GM12878 (cell line): Measurements from ENCODE around the gene MBNL1. TPM values are rescaled to one million over a fixed set of nuclear protein-coding genes. Genes with fewer than 3 reads are reported as not detected.

Source experiments
- ATAC-seq: fragments of 200-7000 bp; cut with Tn5 transposase; 3 replicates; pipeline ENCODE4 v1.9.1; 2020; ENCODE audit warnings: mild to moderate bottlenecking, moderate library complexity
- BruUV-seq: library from RNA; stranded (reverse); fragments of 400-500 nt; replicated peaks from 2 replicates; lab custom pipeline; 2021; lab: Mats Ljungman, UMichigan
- CTCF ChIA-PET: fragments of 300-600 bp; sonication (Branson Sonifier 250); formaldehyde crosslinking; extraction: SDS; loops from one replicate; lab custom pipeline; 2021; ENCODE audit warnings: inconsistent platforms; lab: Yijun Ruan, JAX
- POLR2A ChIA-PET: fragments of 350-600 bp; formaldehyde crosslinking; extraction: SDS; loops from one replicate; lab custom pipeline; 2021; ENCODE audit warnings: inconsistent platforms; lab: Charles Lee
- RAD21 ChIA-PET: fragments of 300-600 bp; sonication (Branson Sonifier 250); formaldehyde crosslinking; loops from one replicate; lab custom pipeline; 2023; ENCODE audit warnings: antibody characterized with exemption; ENCODE audit not compliant: unreplicated experiment; lab: Charles Lee
- SMC1A ChIA-PET: fragments of 300-600 bp; sonication (Branson Sonifier 250); formaldehyde crosslinking; loops from one replicate; lab custom pipeline; 2023; ENCODE audit not compliant: unreplicated experiment, uncharacterized antibody; lab: Charles Lee
- DNase-seq: peaks from one replicate; pipeline ENCODE4 v3.0.0-alpha.2; 2011; ENCODE audit warnings: low read depth, low spot score
- FAIRE-seq: peaks from 3 replicates; lab custom pipeline; 2011; peaks lifted over from hg19 to GRCh38; lab: Jason Lieb, UNC
- H2AFZ ChIP-seq: 2 replicates; pipeline ENCODE4 v1.6.0; 2011; ENCODE audit warnings: low read depth, low read length, control low read depth; ENCODE audit not compliant: control insufficient read depth
- H3K27ac ChIP-seq: 2 replicates; pipeline ENCODE4 v1.5.1; 2011; ENCODE audit warnings: control low read depth; ENCODE audit not compliant: control insufficient read depth, insufficient read depth
- H3K27me3 ChIP-seq, 2 experiments: replicated peaks in 1 of 2; 2 replicates each; pipeline versions ENCODE4 v1.6.0 to v1.6.1; 2011; ENCODE audit warnings: low read length in 1 of 2; ENCODE audit not compliant: control insufficient read depth in 2 of 2, insufficient read depth in 2 of 2
- H3K36me3 ChIP-seq, 2 experiments: 2 replicates each; pipeline ENCODE4 v1.5.1; 2011; ENCODE audit warnings: low read length in 1 of 2; ENCODE audit not compliant: control insufficient read depth in 2 of 2, insufficient read depth in 2 of 2
- H3K4me1 ChIP-seq: 2 replicates; pipeline ENCODE4 v1.6.1; 2011; ENCODE audit warnings: mild to moderate bottlenecking, low read length, moderate library complexity, mixed read lengths; ENCODE audit not compliant: control insufficient read depth, insufficient read depth
- H3K4me2 ChIP-seq: 2 replicates; pipeline ENCODE4 v1.6.0; 2011; ENCODE audit warnings: control low read depth; ENCODE audit not compliant: control insufficient read depth, insufficient read depth
- H3K4me3 ChIP-seq: fragments of 200-600 bp; sonication (generic); 2 replicates; pipeline ENCODE4 v1.5.1; 2016
- H3K79me2 ChIP-seq: 2 replicates; pipeline ENCODE4 v1.6.0; 2011; ENCODE audit warnings: low read length; ENCODE audit not compliant: control insufficient read depth, insufficient read depth
- H3K9ac ChIP-seq: 2 replicates; pipeline ENCODE4 v1.8.0; 2011; ENCODE audit warnings: low read length, control low read depth, mixed read lengths; ENCODE audit not compliant: control insufficient read depth, insufficient read depth
- H3K9me3 ChIP-seq: replicated peaks from 3 replicates; pipeline ENCODE4 v1.5.1; 2011; ENCODE audit warnings: mild to moderate bottlenecking, low read length; ENCODE audit not compliant: control insufficient read depth, insufficient read depth
- H4K20me1 ChIP-seq: 2 replicates; pipeline ENCODE4 v1.6.0; 2011; ENCODE audit not compliant: control insufficient read depth, insufficient read depth
- BCL11A ChIP-seq: IDR thresholded peaks from 2 replicates; pipeline ENCODE4 v1.6.1; 2011; ENCODE audit warnings: low read depth, low read length
- RB1 ChIP-seq: fragments of 450-650 bp; formaldehyde crosslinking; IDR thresholded peaks from 2 replicates; pipeline ENCODE4 v1.6.1; 2017; ENCODE audit warnings: mild to moderate bottlenecking, borderline replicate concordance
- SUZ12 ChIP-seq: fragments of 200-600 bp; sonication (generic); IDR thresholded peaks from one replicate; pipeline ENCODE4 v1.6.1; 2018; ENCODE audit warnings: antibody characterized with exemption, mild to moderate bottlenecking; ENCODE audit not compliant: unreplicated experiment
- YBX1 ChIP-seq: fragments of 450-650 bp; IDR thresholded peaks from 2 replicates; pipeline ENCODE4 v1.6.1; 2016; ENCODE audit warnings: antibody characterized with exemption
- in situ Hi-C: fragments of 300-500 bp; cut with MboI; formaldehyde crosslinking; loops from 9 replicates; pipeline ENCODE4 v1.14.3; 2018; ENCODE audit warnings: mixed read lengths
- intact Hi-C: fragments of 100-400 bp; cut with micrococcal nuclease; formaldehyde crosslinking; loops from one replicate; pipeline ENCODE4 v1.14.2; 2022; ENCODE audit not compliant: unreplicated experiment
- polyA plus RNA-seq, 11 experiments: library from polyadenylated mRNA; depleted of rRNA in 4 of 11; unstranded in 6 of 11; stranded (reverse) in 5 of 11; fragments of >200 nt; fragmentation: Nextera tagmentation in 4 of 11; fragmentation: Illumina TruSeq in 1 of 11; extraction: Ambion mirVana in 4 of 11; extraction: Trizol in 1 of 11; gene quantifications; 1 replicate in 1 of 11; 2 replicates in 10 of 11; pipeline versions ENCODE4 v1.2.1 to v1.2.3, GENCODE V29; 2011 to 2016; ENCODE audit warnings: inconsistent platforms in 2 of 11, missing spikeins in 2 of 11, low read depth in 1 of 11
- total RNA-seq, 4 experiments: library from RNA; depleted of rRNA in 3 of 4; stranded (reverse); fragments of >200 nt in 3 of 4; fragmentation: Illumina TruSeq in 1 of 4; extraction: Trizol in 1 of 4; gene quantifications; 2 replicates each; pipeline versions ENCODE4 v1.2.1 to v1.2.3, GENCODE V29; 2013 to 2021
- TF ChIP-seq, protein P1 (sequence below): IDR thresholded peaks from 2 replicates; pipeline ENCODE4 v1.6.1; 2012; ENCODE audit warnings: low read length, inconsistent platforms
- TF ChIP-seq, protein P2 (sequence below): fragments of 450-650 bp; conservative IDR thresholded peaks from 2 replicates; pipeline ENCODE4 v1.6.1; 2017; ENCODE audit warnings: mild to moderate bottlenecking, moderate library complexity
- TF ChIP-seq, protein P3 (sequence below): fragments of 450-650 bp; IDR thresholded peaks from 2 replicates; pipeline ENCODE4 v1.6.1; 2018; ENCODE audit warnings: borderline replicate concordance, mild to moderate bottlenecking; ENCODE audit not compliant: partially characterized antibody

Gene MBNL1
- total and polyA plus RNA-seq, 10 of the 15 experiments (the other 5 are each of a cell fraction or from before 2014, with no cell fraction given): 59.6 to 337 (median 143) TPM

DNA sequence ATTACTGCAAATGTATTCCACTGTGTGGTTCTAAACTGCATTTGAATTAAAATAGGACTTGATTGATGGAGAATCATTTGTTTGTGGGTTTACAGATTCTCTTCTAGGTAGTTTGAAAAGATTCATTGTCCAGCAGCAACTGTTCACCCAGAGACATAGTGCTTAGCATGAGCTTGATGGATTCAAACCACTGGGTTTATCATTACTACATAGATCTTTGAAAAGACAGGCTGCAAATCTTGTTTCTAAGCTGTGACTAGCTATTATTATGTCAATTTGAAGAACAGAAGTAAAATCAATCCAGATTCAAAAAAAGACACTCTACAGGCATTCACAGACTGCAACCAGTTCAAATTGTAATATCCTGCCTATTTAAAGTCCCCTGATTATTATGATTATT, 49.8 kb downstream of the MBNL1 start:
- H3K79me2 ChIP-seq: peaks cover 93% of the 10 kb centered on the region
- in situ Hi-C loops: no loop called here
- H3K27ac ChIP-seq: no peak overlapping the region
- intact Hi-C loops: no loop called here
- ChIA-PET SMC1A (interaction anchor here (0.6 to 6.3 kb wide), 17 partner anchors 10 to 247 kb away, joined by 3 to 72 read pairs (median 5); no protein-coding TSS in a partner anchor), POLR2A (interaction anchor here (0.8 to 1.3 kb wide), 5 partner anchors 9 to 21 kb away, joined by 3 read pairs; no protein-coding TSS in a partner anchor), CTCF (interaction anchor here (0.9 to 3.5 kb wide), 7 partner anchors 10 to 396 kb away, joined by 3 to 11 read pairs (median 3); no protein-coding TSS in a partner anchor), RAD21 (interaction anchor here (1.0 to 2.1 kb wide), 10 partner anchors 9 to 135 kb away, joined by 3 to 12 read pairs (median 4); no protein-coding TSS in a partner anchor)
- no peak overlapping the region for H2AFZ ChIP-seq
- FAIRE-seq (no peak), DNase-seq (no peak), ATAC-seq (peak; percentile 16)
- BruUV-seq: no TSS peak
- no peak overlapping the region for H3K9ac ChIP-seq
- TF ChIP-seq, protein P1, sequence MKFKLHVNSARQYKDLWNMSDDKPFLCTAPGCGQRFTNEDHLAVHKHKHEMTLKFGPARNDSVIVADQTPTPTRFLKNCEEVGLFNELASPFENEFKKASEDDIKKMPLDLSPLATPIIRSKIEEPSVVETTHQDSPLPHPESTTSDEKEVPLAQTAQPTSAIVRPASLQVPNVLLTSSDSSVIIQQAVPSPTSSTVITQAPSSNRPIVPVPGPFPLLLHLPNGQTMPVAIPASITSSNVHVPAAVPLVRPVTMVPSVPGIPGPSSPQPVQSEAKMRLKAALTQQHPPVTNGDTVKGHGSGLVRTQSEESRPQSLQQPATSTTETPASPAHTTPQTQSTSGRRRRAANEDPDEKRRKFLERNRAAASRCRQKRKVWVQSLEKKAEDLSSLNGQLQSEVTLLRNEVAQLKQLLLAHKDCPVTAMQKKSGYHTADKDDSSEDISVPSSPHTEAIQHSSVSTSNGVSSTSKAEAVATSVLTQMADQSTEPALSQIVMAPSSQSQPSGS: no peak
- TF ChIP-seq SUZ12 (no peak), RB1 (no peak), BCL11A (no peak), YBX1 (no peak)
- TF ChIP-seq, protein P2, sequence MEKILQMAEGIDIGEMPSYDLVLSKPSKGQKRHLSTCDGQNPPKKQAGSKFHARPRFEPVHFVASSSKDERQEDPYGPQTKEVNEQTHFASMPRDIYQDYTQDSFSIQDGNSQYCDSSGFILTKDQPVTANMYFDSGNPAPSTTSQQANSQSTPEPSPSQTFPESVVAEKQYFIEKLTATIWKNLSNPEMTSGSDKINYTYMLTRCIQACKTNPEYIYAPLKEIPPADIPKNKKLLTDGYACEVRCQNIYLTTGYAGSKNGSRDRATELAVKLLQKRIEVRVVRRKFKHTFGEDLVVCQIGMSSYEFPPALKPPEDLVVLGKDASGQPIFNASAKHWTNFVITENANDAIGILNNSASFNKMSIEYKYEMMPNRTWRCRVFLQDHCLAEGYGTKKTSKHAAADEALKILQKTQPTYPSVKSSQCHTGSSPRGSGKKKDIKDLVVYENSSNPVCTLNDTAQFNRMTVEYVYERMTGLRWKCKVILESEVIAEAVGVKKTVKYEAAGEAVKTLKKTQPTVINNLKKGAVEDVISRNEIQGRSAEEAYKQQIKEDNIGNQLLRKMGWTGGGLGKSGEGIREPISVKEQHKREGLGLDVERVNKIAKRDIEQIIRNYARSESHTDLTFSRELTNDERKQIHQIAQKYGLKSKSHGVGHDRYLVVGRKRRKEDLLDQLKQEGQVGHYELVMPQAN: no peak
- TF ChIP-seq, protein P3, sequence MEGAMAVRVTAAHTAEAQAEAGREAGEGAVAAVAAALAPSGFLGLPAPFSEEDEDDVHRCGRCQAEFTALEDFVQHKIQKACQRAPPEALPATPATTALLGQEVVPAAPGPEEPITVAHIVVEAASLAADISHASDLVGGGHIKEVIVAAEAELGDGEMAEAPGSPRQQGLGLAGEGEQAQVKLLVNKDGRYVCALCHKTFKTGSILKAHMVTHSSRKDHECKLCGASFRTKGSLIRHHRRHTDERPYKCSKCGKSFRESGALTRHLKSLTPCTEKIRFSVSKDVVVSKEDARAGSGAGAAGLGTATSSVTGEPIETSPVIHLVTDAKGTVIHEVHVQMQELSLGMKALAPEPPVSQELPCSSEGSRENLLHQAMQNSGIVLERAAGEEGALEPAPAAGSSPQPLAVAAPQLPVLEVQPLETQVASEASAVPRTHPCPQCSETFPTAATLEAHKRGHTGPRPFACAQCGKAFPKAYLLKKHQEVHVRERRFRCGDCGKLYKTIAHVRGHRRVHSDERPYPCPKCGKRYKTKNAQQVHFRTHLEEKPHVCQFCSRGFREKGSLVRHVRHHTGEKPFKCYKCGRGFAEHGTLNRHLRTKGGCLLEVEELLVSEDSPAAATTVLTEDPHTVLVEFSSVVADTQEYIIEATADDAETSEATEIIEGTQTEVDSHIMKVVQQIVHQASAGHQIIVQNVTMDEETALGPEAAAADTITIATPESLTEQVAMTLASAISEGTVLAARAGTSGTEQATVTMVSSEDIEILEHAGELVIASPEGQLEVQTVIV: no peak
- H3K27me3 ChIP-seq: no peaks in the 10 kb centered on the region
- no peaks in the 10 kb centered on the region for H4K20me1 ChIP-seq
- peaks cover 5% of the 10 kb centered on the region for H3K9me3 ChIP-seq
- peaks cover 16% of the 10 kb centered on the region for H3K4me1 ChIP-seq
- no peak overlapping the region for H3K4me3 ChIP-seq
- H3K36me3 ChIP-seq: peaks cover 0 to 20% of the 10 kb centered on the region in 2 experiments; a peak in 1 of 4 replicates
- H3K4me2 ChIP-seq: no peak overlapping the region
